ENCODE results near the gene SLC27A4. TPM values are rescaled to one million over a fixed set of nuclear protein-coding genes. Genes with fewer than 3 reads are reported as not detected.
A peak's percentile ranks its signal among the peaks of the same experiment; 100 is the strongest.

Gene SLC27A4
- 37.3 and 37.5 TPM in 2 replicates for total RNA-seq (2014; rRNA removed)
- 25.7 TPM for polyA plus RNA-seq (2012)

DNA sequence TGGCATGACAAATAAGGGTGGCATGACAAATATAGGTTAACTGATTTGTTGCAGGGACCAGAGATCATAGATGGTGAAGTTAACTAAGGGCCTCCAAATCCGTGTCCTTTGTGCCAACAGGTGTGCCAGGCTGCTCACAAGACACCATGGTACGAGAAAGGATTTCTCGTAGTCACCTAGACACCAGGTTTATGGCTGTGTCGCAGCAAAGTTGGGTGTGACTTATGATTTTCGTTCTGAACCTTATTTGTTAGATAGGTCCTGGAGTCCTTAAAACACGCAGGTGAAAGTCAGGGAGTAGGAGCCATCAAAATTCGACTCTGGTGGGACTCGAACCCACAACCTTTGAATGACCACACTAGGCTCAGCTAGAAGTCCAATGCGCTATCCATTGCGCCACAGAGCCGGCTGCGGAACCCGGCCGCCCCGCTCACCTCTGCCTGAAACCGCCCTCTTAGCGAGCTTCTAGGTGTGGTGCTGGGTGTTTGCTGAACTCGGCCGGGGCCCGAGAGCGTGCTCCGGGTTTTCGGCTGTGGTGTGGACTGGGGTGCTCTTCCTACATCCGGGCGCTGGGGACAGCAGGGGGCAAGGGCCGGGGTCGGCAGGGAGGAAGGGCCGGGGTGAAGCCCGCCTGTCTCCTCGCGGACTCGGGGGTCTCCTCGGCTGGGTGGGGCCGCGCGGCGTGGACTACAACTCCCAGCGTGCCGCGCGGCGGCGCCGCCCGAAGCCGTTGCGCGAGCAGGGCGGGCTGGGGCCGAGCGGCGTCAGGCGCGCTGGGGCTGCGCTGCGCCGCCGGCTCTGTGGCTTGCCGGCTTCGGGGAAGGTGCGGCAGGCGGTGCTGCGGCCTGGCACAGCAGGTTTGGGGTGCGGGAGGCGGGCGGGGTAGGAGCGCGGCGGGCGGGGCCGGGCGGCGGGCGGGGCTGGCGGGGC, at the start of gene SLC27A4:
TSS of gene SLC27A4 (plus strand) at position 767 of the 930 bp plus-strand sequence. CDS start 2,606 bp downstream, outside the sequence.
- peak; percentile 63 for DNase-seq (ENCODE audit: low read depth)

DNA sequence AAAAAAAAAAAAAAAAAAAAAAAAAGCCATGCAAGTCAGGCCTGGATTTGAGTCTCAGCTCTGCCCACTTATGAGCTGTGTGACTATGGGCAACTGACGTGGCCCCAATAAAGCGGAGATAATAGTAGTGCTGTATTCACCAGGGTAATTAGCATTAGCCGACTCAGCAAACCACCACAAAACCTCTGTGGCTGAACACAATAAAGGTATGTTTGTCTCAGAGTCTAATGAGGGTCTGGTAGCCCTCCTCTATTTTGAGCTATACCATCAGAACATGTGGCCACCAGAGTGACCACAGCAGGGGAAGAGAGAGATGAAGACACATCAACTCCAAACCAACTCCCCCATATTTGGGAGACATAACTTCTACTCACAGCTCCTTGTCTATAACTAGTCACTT, 48.3 kb upstream of the SLC27A4 start:
- DNase-seq (ENCODE audit: low read depth) = no peak

DNA sequence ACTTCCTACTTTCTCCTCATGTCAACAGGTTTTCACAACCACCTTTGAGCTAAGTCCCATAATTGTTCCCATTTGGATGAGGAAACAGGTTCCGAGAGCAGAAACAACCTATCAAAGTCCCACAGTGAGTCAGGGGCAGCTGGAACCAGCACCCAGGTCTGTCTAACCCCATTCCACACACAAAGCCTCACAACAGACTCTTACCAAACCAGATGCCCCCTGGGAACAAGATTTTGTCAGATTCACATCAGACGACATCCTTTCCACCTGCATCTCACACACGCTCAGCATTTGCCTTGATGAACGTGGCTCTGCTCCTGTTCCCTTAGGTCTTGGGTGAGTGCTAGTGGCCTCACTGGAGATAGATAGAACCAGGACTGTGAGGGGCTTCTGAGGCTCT, 47.2 kb upstream of the SLC27A4 start:
- no peak for DNase-seq (ENCODE audit: low read depth)

DNA sequence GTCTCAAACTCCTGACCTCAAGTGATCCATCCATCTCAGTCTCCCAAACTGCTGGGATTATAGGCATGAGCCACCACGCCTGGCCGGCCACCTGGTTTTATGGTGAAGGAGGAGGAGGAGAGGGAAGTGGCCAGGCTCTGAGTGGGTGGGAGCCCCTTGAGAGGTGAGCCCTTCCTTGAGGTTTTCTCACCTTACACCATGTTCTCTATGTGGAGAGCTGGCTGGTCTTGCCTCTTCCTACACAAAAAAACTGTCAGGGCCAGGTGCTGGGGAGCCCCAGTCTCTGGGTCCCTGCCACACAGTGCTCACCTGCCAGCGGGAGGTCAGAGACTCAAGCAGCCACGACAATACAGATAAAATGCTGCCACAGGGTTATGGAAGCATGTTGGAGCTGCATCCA, 46.2 kb upstream of the SLC27A4 start:
- no peak for DNase-seq (ENCODE audit: low read depth)

DNA sequence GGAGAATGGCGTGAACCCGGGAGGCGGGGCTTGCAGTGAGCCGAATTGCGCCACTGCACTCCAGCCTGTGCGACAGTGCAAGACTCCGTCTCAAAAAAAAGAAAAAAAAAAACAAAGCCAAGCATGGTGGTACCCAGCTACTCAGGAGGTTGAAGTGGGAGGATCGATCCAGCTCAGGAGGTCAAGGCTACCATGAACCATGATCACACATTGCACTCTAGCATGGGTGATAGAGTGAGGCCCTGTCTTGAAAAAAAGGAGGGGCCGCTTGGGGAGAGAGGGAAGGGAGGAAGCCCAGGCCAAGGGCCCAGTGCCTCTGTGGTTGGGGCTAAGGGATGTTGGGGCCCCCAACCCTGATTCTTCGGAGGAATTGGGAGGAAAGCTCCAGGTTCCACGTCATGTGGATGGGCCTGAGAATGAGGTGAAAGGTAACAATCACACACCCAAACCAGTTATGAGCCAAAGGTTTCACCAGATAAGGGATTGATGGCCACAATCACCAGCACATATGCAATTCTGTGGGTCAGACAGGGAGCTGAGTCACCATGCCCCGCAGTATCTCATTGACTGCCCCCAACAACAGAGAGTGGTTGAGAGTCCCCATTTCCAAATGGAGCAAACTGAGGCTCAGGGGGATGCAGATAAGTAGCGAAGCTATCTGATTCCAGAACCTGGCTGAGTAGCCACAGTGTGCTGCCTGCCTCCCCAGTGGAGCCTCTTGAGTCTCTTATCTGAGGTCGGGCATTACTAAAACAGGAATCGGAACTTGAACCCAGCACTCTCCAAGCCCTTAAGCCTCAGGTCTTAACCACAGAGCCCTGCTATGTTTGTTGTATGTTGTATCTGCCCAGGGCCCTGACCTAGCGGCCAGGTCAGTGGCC, 43.7 kb upstream of the SLC27A4 start:
- DNase-seq (ENCODE audit: low read depth) = no peak

DNA sequence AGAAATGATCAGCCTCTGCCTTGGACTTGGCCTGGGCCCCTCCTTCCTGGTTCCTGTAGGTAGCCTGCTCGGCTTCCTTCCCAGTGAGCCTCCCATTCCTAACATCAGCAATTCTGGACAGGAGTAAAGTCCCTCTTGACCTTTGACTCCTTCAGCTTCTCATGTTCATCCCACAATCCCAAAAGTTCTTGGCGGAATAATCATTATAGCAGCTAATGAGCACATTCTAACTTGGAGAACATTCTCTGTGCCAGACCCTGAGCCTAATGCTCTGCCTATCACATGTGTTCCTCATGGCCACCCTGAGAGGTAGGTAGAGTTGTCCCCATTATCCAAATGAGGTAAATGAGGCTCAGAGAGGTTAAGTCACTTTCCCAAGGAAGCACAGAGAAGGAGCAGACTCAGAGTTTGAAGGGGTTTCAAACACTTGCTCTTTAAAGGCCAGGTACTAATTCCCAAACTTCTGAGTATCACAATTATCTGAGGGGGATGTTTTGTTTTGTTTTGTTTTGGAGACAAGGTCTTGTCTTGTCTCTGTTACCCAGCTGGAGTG, 43.0 kb upstream of the SLC27A4 start:
- DNase-seq (ENCODE audit: low read depth) = no peak

DNA sequence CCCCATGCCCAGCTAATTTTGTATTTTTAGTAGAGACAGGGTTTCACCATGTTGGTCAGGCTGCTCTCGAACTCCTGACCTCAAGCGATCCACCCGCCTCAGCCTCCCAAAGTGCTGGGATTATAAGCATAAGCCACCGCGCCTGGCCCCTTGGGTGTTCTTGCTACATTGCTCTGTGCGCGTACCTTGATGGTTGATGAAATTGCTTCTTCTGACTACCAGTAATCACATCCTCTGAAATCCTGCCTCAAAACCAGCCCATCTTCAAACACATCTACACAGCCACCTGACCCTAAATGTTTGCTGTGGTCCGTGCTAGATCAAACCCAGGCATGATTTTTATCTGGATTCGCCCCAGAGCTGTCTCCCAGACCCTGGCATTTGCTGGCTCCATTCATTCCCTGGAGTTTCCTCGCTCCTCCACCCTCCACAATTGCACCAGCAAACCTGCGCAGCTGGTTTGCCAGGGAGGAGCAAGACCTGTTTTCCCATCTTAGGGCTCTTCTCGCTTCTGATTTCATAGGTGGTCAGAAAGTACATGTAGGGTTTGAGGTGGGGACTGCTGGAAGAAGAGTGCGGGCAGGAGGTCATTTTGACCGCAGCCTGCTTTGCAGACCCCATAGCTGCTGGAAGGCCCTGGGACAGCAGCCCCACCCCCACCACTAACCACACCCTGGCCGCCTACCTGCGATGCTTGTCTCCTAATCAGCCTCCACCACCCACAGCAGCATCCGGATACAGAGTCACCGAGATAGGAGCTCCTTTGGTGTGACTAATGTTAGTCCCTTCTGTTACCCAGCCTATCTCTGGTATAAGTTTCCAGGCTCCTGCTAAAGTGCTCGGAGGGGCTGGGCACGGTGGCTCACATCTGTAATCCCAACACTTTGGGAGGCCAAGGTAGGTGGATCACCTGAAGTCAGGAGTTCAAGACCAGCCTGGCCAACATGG, 41.5 kb upstream of the SLC27A4 start:
- no peak for DNase-seq (ENCODE audit: low read depth)

DNA sequence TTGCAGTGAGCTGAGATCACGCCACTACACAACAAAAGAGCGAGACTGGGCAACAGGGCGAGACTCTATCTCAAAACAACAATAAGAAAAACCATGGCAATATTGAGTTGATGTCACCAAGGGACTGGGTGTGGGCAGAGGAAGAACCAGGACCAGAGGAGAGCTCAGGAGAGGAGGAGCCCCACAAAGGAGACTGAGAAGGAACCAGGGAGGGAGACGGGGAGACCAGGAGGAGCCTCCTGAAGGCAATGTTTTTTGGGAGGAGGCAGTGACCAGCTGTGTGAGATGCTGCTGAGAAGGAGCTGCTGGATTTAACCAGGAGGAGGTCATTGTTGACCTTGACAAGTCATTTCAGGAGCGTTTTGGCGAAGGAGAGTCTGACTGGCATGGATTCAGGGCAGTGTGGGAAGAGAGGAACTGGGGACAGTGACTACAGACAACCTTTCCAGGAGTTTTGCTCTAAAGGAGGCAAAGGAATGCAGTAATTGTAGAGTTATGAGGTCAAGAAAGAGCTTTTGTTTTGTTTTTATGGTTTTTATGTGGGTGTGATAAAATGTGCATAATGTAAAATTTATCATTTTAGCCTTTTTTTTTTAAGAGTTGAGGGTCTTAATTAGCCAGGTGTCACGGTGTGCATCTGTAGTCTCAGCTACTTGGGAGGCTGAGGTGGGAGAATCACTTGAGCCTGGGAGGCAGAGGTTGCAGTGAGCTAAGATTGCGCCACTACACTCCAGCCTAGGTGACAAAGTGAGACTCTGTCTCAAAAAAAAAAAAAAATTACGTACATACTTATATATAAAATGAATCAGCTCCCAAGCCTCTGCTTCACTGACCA, 36.0 kb upstream of the SLC27A4 start:
- DNase-seq (ENCODE audit: low read depth) = no peak

DNA sequence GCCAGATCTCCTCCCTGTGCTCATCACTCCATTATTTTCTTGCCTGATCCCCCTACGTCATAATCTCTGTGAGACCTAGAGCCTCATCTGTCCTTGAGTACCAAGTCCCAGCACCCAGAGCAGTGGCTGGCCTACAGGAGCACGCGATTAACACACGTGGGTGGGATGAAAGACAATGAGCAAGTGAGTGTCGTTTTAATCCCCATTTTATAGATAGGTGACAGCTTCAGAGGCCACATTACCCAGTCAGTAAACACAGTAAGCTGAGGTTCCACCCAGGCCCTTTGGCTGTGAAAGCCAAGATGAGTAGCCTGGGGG, 35.4 kb upstream of the SLC27A4 start:
- DNase-seq (ENCODE audit: low read depth) = no peak

DNA sequence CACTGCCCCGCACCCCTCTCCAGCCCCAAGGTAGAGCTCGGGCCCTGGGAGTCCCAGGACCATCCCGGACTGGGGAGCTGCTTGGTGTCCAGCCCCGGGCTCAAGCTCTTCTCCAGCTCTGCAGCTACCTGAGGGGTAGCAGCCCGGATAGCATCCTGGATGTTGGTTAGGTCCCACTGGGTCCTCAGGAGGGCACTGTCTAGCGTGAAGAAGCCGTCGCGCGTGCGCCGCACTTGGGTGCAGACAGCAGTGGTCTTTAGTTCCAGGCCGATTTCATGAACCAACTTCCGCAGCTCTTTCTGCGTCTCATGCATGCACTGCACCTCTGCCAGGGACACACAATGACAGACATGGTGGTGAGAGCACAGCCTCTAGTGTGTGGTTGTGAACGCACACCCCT, 30.8 kb upstream of the SLC27A4 start:
- DNase-seq (ENCODE audit: low read depth) = no peak

DNA sequence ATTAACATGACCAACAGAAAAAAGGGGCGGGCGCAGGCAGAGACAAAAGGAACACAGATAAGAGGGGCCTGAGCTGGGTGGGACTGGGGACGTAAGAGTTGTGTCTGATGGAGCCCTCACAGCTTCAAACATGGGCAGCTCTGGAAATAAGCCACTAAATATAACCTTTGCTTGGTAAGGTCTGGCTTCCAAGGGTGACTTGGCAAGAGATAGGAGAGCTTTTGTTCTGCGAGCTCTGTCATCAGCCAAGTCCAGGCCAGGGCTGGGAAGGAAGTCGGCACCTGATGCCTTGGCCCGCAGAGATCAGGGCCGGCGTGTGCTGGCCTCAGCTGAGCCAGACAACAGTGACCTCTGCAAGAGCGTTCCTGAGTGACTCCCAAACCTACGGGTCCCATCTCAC, 29.9 kb upstream of the SLC27A4 start:
- DNase-seq (ENCODE audit: low read depth) = no peak

DNA sequence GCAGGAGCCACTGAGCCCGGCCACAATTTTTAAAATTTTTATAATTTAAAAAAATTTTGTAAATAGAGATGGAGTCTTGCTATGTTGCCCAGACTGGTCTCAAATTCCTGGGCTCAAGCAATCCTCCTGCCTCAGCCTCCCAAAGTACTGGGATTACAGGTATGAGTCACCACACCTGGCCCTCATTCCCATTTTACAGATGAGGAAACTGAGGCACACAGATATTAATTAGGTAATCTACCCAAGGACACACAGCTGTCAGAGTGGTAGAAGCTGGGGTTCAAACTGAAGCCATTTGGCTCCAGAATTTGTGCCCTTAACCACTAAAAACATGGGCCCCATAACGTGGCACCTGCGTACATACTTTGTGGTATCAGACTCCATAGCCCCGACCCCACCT, 25.6 kb upstream of the SLC27A4 start:
- no peak for DNase-seq (ENCODE audit: low read depth)

DNA sequence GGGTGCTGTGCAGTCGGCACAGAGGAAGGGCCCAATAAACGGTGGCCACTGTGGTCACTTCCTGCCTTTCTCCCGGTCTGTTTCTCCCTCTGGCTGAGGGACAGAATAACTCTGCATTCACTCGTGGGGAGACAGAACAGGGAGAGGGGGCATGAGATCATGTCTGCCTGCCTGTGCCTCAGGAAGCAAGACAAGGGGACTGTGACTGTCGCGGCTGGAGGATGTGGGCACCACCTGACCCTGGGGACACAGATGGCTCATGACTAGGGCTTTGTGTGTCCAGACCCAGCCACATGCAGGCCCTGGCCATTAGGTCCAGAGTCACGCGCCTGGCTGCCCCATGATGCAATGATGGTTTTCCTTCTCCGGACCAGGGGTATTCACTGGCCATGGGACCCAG, 23.9 kb upstream of the SLC27A4 start:
- DNase-seq (ENCODE audit: low read depth) = no peak

DNA sequence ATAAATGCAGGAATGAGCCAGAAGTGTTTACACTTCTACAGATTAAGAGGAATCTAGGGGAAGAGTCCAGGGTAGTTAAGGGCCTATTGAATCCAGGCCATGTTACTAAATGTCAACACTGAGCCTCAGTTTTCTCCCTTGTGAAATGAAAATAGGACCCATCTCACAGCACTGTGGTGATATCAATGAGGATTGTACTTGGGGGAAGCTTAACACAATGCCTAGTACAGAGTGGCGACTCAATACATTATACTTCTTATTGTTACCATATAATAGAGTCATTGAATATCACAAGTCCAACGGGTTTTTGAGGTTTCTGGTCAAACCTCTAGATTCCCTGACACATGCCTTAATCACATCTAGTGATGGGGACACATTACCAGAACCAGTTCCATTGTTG, 22.7 kb upstream of the SLC27A4 start:
- DNase-seq (ENCODE audit: low read depth) = no peak

DNA sequence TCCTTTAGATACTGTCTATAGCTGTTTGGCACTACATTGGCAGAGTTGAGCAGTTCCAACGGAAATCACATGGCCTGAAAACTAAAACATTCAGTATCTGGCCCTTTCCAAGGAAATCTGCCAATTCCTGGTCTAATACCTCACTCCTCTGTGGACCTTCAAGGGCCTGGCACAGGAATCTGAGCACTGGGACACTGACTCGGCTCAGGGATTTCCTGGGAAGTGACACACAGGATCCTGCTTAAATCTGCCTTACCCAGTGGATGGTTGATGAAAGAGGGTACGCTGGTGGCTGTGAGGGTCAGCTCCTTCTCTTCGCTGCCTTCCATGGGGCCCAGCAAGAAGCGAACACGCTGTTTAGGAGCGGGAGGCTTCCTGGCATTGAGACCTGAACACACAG, 19.0 kb upstream of the SLC27A4 start:
- DNase-seq (ENCODE audit: low read depth) = no peak

DNA sequence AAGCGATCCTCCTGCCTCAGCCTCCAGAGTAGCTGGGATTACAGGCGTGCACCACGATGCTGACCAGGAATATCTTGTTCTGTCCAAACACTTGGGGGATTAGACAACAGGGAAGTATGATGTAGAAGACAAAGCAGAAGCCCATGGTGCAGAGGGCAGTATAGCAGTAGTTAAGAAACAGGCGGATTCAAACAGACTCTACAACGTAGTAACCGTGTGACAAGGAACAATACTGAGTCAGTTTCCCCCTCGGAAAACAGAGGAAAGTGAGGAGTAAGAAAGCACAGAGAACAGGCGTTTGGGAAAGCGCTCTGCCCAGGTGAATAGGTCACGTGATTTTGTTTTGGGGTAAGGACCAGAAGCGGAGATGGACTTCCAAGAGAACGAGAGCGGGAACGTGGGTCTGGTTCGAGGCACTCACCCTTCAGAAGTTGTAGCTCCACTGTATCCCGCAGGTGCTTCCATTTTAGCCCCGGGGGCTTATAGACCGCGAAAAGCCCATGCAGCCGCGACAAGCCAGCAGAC, 18.4 kb upstream of the SLC27A4 start:
- no peak for DNase-seq (ENCODE audit: low read depth)

DNA sequence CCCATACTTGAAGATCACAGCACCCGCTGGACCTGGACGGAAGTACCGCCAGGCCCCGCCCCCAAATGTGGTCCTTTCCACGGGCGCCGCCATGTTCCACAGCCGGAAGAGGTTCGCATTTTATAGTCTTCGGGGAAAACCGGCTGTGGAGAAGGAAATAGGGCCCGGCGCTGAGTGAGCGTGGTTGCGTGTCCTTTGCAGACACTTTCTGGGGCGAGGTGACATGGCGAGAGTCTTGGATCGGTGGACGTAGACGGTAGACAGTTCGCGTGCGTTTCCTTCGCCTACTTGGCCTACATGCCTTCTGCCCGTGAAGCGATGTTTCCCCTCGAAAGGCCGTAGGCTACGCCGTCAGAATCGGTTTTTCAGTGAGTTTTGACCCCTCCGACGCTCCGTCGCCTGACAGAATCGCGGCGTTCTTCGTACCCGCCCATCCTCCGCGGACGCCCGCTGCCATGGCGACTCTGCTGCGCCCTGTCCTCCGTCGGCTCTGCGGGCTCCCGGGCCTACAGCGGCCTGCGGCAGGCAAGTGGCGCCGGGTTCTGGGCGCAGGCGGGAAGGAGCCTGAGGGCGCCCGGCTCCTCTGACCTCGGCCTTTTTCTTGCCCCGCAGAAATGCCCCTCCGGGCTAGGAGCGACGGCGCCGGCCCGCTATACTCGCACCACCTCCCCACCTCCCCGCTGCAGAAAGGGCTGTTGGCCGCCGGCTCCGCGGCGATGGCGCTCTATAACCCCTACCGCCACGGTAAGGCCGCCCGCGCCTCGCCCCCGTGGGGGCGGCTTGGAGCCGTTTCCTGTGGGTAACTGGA, 17.7 kb upstream of the SLC27A4 start, which contains the start of the genes COQ4 and TRUB2:
TSS of gene COQ4 (plus strand) at position 436 of the 808 bp plus-strand sequence. CDS start at position 456, 20 bp downstream.
TSS of gene TRUB2 (minus strand) at position 44 of the 808 bp plus-strand sequence. CDS start at position 5, 39 bp downstream.
- peak; percentile 93 for DNase-seq (ENCODE audit: low read depth)

DNA sequence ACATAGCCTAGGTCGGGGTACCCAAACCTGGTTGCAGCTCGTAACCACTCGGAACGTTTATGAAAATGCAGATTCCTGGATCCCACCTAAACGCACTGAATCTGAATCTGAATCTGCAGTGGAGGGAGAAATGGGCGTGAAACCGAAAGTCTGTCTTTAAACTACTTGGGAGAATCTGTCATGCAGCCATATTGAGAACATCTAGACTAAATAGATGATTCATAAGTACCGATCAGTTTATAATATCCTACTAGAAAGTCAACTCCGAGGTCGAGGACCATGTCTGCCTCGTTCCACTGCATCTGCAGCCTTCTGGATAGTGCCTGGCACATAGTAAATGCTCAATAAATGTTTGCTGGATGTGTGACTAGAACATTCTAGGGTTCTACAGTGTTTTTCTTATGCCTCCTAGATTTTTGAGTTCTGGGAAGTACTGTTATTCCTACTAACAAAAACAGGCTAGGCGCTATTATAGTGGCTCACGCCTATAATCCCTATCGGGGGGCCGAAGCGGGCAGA, 17.1 kb upstream of the SLC27A4 start:
- DNase-seq (ENCODE audit: low read depth) = peak; percentile 26

DNA sequence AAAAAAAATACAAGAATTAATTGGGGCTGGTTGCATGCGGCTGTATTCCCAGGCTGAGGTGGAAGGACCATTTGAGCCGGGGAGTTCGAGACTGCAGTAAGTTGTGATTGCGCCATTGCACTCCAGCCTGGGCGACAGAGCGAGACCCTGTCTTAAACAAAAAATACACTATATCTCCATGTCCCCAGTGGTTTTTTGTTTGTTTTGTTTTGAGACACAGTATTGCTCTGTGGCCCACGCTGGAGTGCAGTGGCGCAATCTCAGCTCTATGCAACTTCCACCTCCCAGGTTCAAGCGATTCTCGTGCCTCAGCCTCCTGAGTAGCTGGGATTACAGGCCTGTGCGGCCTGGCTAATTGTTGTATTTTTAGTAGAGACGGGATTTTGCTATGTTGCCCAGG, 16.5 kb upstream of the SLC27A4 start:
- no peak for DNase-seq (ENCODE audit: low read depth)
